Measurements from ENCODE around the gene POLRMT.

GRCh38 chr19:615619-616018 is 17.7 kb downstream of the POLRMT start:
- no peak for TF ChIP-seq CTCF (IDR thresholded peaks at IDR 0.05)
- no peak for TF ChIP-seq POLR2A (IDR thresholded peaks at IDR 0.05)
- TF ChIP-seq POLR2AphosphoS5 (IDR thresholded peaks at IDR 0.05), result no peak
- no peak for TF ChIP-seq EP300 (IDR thresholded peaks at IDR 0.05)

Data from stomach (tissue), 4 donors.